ENCODE data around the gene LTC4S. TPM values are rescaled to one million over a fixed set of nuclear protein-coding genes. Genes with fewer than 3 reads are reported as not detected.

Gene LTC4S
- total and polyA plus RNA-seq, 9 of the 15 experiments (the other 6 are each of a cell fraction or from before 2014, with no cell fraction given): 0.17 to 0.77 (median 0.75) TPM; not detected in 6

- TF ChIP-seq, protein P1, sequence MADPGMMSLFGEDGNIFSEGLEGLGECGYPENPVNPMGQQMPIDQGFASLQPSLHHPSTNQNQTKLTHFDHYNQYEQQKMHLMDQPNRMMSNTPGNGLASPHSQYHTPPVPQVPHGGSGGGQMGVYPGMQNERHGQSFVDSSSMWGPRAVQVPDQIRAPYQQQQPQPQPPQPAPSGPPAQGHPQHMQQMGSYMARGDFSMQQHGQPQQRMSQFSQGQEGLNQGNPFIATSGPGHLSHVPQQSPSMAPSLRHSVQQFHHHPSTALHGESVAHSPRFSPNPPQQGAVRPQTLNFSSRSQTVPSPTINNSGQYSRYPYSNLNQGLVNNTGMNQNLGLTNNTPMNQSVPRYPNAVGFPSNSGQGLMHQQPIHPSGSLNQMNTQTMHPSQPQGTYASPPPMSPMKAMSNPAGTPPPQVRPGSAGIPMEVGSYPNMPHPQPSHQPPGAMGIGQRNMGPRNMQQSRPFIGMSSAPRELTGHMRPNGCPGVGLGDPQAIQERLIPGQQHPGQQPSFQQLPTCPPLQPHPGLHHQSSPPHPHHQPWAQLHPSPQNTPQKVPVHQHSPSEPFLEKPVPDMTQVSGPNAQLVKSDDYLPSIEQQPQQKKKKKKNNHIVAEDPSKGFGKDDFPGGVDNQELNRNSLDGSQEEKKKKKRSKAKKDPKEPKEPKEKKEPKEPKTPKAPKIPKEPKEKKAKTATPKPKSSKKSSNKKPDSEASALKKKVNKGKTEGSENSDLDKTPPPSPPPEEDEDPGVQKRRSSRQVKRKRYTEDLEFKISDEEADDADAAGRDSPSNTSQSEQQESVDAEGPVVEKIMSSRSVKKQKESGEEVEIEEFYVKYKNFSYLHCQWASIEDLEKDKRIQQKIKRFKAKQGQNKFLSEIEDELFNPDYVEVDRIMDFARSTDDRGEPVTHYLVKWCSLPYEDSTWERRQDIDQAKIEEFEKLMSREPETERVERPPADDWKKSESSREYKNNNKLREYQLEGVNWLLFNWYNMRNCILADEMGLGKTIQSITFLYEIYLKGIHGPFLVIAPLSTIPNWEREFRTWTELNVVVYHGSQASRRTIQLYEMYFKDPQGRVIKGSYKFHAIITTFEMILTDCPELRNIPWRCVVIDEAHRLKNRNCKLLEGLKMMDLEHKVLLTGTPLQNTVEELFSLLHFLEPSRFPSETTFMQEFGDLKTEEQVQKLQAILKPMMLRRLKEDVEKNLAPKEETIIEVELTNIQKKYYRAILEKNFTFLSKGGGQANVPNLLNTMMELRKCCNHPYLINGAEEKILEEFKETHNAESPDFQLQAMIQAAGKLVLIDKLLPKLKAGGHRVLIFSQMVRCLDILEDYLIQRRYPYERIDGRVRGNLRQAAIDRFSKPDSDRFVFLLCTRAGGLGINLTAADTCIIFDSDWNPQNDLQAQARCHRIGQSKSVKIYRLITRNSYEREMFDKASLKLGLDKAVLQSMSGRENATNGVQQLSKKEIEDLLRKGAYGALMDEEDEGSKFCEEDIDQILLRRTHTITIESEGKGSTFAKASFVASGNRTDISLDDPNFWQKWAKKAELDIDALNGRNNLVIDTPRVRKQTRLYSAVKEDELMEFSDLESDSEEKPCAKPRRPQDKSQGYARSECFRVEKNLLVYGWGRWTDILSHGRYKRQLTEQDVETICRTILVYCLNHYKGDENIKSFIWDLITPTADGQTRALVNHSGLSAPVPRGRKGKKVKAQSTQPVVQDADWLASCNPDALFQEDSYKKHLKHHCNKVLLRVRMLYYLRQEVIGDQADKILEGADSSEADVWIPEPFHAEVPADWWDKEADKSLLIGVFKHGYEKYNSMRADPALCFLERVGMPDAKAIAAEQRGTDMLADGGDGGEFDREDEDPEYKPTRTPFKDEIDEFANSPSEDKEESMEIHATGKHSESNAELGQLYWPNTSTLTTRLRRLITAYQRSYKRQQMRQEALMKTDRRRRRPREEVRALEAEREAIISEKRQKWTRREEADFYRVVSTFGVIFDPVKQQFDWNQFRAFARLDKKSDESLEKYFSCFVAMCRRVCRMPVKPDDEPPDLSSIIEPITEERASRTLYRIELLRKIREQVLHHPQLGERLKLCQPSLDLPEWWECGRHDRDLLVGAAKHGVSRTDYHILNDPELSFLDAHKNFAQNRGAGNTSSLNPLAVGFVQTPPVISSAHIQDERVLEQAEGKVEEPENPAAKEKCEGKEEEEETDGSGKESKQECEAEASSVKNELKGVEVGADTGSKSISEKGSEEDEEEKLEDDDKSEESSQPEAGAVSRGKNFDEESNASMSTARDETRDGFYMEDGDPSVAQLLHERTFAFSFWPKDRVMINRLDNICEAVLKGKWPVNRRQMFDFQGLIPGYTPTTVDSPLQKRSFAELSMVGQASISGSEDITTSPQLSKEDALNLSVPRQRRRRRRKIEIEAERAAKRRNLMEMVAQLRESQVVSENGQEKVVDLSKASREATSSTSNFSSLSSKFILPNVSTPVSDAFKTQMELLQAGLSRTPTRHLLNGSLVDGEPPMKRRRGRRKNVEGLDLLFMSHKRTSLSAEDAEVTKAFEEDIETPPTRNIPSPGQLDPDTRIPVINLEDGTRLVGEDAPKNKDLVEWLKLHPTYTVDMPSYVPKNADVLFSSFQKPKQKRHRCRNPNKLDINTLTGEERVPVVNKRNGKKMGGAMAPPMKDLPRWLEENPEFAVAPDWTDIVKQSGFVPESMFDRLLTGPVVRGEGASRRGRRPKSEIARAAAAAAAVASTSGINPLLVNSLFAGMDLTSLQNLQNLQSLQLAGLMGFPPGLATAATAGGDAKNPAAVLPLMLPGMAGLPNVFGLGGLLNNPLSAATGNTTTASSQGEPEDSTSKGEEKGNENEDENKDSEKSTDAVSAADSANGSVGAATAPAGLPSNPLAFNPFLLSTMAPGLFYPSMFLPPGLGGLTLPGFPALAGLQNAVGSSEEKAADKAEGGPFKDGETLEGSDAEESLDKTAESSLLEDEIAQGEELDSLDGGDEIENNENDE (IDR thresholded peaks at IDR 0.05; ENCODE audit: low read depth, low read length): no peak
- peak; percentile 98 for TF ChIP-seq KDM5B (IDR thresholded peaks at IDR 0.05; ENCODE audit: insufficient replicate concordance, low read depth, low read length)
- no peak for TF ChIP-seq PATZ1 (CRISPR knock-in tag; IDR thresholded peaks at IDR 0.05; ENCODE audit: borderline replicate concordance)
- peak; percentile 30 for TF ChIP-seq ETS1 (conservative IDR thresholded peaks at IDR 0.05; ENCODE audit: control insufficient read depth, low read depth, low read length)
- peak; percentile 88; the same call in 1 of the 2 replicates for TF ChIP-seq ILF3 (IDR thresholded peaks at IDR 0.05; ENCODE audit: borderline replicate concordance)
- TF ChIP-seq TAF1 (IDR thresholded peaks at IDR 0.05; ENCODE audit: control insufficient read depth, extremely low read depth, insufficient read depth, low read length, severe bottlenecking): peak; percentile 74
- no peak; the same call in 1 of the 2 replicates for TF ChIP-seq TARDBP (IDR thresholded peaks at IDR 0.05)
- no peak for TF ChIP-seq KHSRP (IDR thresholded peaks at IDR 0.05)
- TF ChIP-seq NR4A1 (CRISPR knock-in tag; IDR thresholded peaks at IDR 0.05): peak; percentile 55; the same call in 1 of the 2 replicates
- no peak for TF ChIP-seq NR4A1 (tag; IDR thresholded peaks at IDR 0.05)
- TF ChIP-seq PHB2 (IDR thresholded peaks at IDR 0.05; ENCODE audit: low read depth): no peak
- peak; percentile 71 for TF ChIP-seq ATF7 (IDR thresholded peaks at IDR 0.05)
These were observed 26.9 kb downstream of the LTC4S start, which contains the start of gene SQSTM1 (continued) for GRCh38 chr5:179820483-179821297.

Measured in K562 (cell line).